GM21619 (cell line): ENCODE measurements around the gene HBE1.
A peak's percentile ranks its signal among the peaks of the same experiment; 100 is the strongest.

Experiments used
- ATAC-seq: cut with Tn5 transposase; IDR thresholded peaks from one replicate; pipeline ENCODE4 v1.9.1; 2021; ENCODE audit not compliant: unreplicated experiment

Gene HBE1

GRCh38 chr11:5235364-5236095 lies 34.2 kb downstream of the HBE1 start:
- no peak for ATAC-seq

GRCh38 chr11:5234381-5234834 lies 35.3 kb downstream of the HBE1 start, which contains the start of gene HBD:
Gene HBD (minus strand): TSS chr11:5234483. CDS start chr11:5234433, 50 bp downstream.
- peak; percentile 85 for ATAC-seq

GRCh38 chr11:5233307-5233706 lies 36.4 kb downstream of the HBE1 start:
- ATAC-seq, result no peak

GRCh38 chr11:5232821-5233220 lies 36.9 kb downstream of the HBE1 start:
- ATAC-seq, result no peak

- ATAC-seq, result no peak
Measured at GRCh38 chr11:5232176-5232575, 37.6 kb downstream of the HBE1 start.

GRCh38 chr11:5231111-5231510 lies 38.6 kb downstream of the HBE1 start:
- no peak for ATAC-seq

- ATAC-seq, result no peak
Measured at GRCh38 chr11:5230266-5230665, 39.5 kb downstream of the HBE1 start.

- no peak for ATAC-seq
Measured at GRCh38 chr11:5229796-5230195, 39.9 kb downstream of the HBE1 start.

GRCh38 chr11:5229356-5229755 lies 40.4 kb downstream of the HBE1 start:
- ATAC-seq, result no peak

GRCh38 chr11:5228124-5228523 lies 41.6 kb downstream of the HBE1 start:
- ATAC-seq, result no peak

GRCh38 chr11:5227681-5228080 lies 42.1 kb downstream of the HBE1 start:
- ATAC-seq, result no peak

GRCh38 chr11:5226732-5227310 lies 42.9 kb downstream of the HBE1 start, which contains the start of gene HBB:
Gene HBB (minus strand): TSS chr11:5227071. CDS start chr11:5227021, 50 bp downstream.
- ATAC-seq, result no peak

- ATAC-seq, result no peak
Measured at GRCh38 chr11:5225480-5225871, 44.3 kb downstream of the HBE1 start.

- no peak for ATAC-seq
Measured at GRCh38 chr11:5224538-5225479, 44.9 kb downstream of the HBE1 start.

- no peak for ATAC-seq
Measured at GRCh38 chr11:5223686-5224085, 46.1 kb downstream of the HBE1 start.

- no peak for ATAC-seq
Measured at GRCh38 chr11:5223146-5223545, 46.6 kb downstream of the HBE1 start.
